A673 (cell line): ENCODE data around the gene PJVK. TPM values are rescaled to one million over a fixed set of nuclear protein-coding genes. Genes with fewer than 3 reads are reported as not detected.

Experiments
- BruUV-seq: library from RNA; stranded (reverse); fragments of 400-500 nt; replicated peaks from 2 replicates; lab custom pipeline; 2021; lab: Mats Ljungman, UMichigan
- CTCF ChIA-PET: fragments of 300-600 bp; sonication (Branson Sonifier 250); formaldehyde crosslinking; loops from one replicate; lab custom pipeline; 2022; ENCODE audit warnings: antibody characterized with exemption; lab: Charles Lee
- POLR2A ChIA-PET: fragments of 300-600 bp; sonication (Branson Sonifier 250); formaldehyde crosslinking; loops from one replicate; lab custom pipeline; 2022; ENCODE audit warnings: antibody characterized with exemption; ENCODE audit not compliant: low non-redundant PET; lab: Charles Lee
- DNase-seq: peaks from one replicate; pipeline ENCODE4 v3.0.0-alpha.2; 2015; ENCODE audit warnings: low spot score
- H3K27ac ChIP-seq: fragments of 200-600 bp; sonication (generic); 2 replicates; pipeline ENCODE4 v1.5.1; 2016; ENCODE audit warnings: mixed run types, low read depth, mild to moderate bottlenecking, mixed read lengths, antibody characterized with exemption, low read length; ENCODE audit not compliant: poor library complexity, severe bottlenecking
- H3K27me3 ChIP-seq: fragments of 200-600 bp; sonication (generic); replicated peaks from 2 replicates; pipeline ENCODE4 v1.6.1; 2017; ENCODE audit warnings: mixed run types, low read depth, mild to moderate bottlenecking, mixed read lengths, antibody characterized with exemption, low read length; ENCODE audit not compliant: insufficient read depth, poor library complexity
- H3K36me3 ChIP-seq: fragments of 200-600 bp; sonication (generic); 2 replicates; pipeline ENCODE4 v1.6.1; 2016; ENCODE audit warnings: mixed run types, mild to moderate bottlenecking, mixed read lengths, antibody characterized with exemption, low read length; ENCODE audit not compliant: insufficient read depth, poor library complexity, severe bottlenecking
- H3K4me1 ChIP-seq: fragments of 200-600 bp; sonication (generic); 2 replicates; pipeline ENCODE4 v1.6.1; 2017; ENCODE audit warnings: mixed run types, mild to moderate bottlenecking, mixed read lengths, antibody characterized with exemption, low read length; ENCODE audit not compliant: insufficient read depth, poor library complexity, severe bottlenecking
- H3K4me3 ChIP-seq: fragments of 200-600 bp; sonication (generic); 2 replicates; pipeline ENCODE4 v1.5.1; 2016; ENCODE audit warnings: low read depth, mixed run types, mild to moderate bottlenecking, mixed read lengths, low read length; ENCODE audit not compliant: poor library complexity, severe bottlenecking
- H3K9me3 ChIP-seq: fragments of 200-600 bp; sonication (generic); 2 replicates; pipeline ENCODE4 v1.6.1; 2016; ENCODE audit warnings: mixed run types, low read depth, mild to moderate bottlenecking, mixed read lengths, antibody characterized with exemption, low read length; ENCODE audit not compliant: poor library complexity, severe bottlenecking
- EZH2 ChIP-seq: fragments of 200-600 bp; sonication (generic); IDR thresholded peaks from 2 replicates; pipeline ENCODE4 v1.6.1; 2017; ENCODE audit warnings: borderline replicate concordance, low read depth, mild to moderate bottlenecking, mixed read lengths, antibody characterized with exemption, low read length; ENCODE audit not compliant: poor library complexity, severe bottlenecking
- intact Hi-C: fragments of 100-400 bp; cut with micrococcal nuclease; formaldehyde crosslinking; loops from one replicate; pipeline ENCODE4 v1.10.0; 2022; ENCODE audit not compliant: unreplicated experiment
- total RNA-seq: library from RNA; stranded (reverse); gene quantifications from 2 replicates; pipeline ENCODE4 v1.2.3, GENCODE V29; 2021
- TF ChIP-seq, protein P1 (sequence below): fragments of 300-800, 200-600 bp; sonication (generic); conservative IDR thresholded peaks from 2 replicates; pipeline ENCODE4 v1.5.1; 2017; ENCODE audit warnings: low read depth, mild to moderate bottlenecking, antibody characterized with exemption, low read length, moderate library complexity, mixed read lengths

PJVK gene
- total RNA-seq, 1 experiment from 2014 or later, result 1.9 TPM

DNA sequence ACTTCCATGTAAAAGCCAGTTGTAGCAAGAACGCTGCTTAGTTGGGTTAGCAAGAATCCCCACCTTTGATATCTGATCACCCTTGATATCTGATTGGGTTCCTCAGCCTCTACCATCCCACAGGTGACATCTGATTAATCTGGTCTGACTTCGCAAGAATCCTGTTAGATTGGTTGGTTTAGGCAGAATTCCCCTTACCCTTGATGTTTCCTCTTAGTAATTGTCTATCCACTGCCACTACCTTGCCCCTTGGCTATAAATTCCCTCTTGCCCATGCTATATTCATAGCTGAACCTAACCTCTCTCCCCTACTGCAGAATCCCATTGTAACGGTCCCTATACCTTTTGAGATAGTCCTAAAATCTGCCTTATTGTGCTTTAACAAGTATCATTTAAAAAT is 33.3 kb upstream of the PJVK start:
- ChIA-PET POLR2A (no interaction called here), CTCF (no interaction called here)
- Histone ChIP-seq H3K9me3 (no peaks in the 10 kb centered on the region), H3K36me3 (no peaks in the 10 kb centered on the region), H3K4me3 (no peak overlapping the region), H3K27ac (no peak overlapping the region), H3K27me3 (no peaks in the 10 kb centered on the region), H3K4me1 (peaks cover 22% of the 10 kb centered on the region)
- intact Hi-C loops, result loop anchor here (10.0 kb wide), 1 partner anchor 223 kb away; the partner anchor contains the start of gene OSBPL6
- TF ChIP-seq EZH2, result no peak
- TF ChIP-seq, protein P1, sequence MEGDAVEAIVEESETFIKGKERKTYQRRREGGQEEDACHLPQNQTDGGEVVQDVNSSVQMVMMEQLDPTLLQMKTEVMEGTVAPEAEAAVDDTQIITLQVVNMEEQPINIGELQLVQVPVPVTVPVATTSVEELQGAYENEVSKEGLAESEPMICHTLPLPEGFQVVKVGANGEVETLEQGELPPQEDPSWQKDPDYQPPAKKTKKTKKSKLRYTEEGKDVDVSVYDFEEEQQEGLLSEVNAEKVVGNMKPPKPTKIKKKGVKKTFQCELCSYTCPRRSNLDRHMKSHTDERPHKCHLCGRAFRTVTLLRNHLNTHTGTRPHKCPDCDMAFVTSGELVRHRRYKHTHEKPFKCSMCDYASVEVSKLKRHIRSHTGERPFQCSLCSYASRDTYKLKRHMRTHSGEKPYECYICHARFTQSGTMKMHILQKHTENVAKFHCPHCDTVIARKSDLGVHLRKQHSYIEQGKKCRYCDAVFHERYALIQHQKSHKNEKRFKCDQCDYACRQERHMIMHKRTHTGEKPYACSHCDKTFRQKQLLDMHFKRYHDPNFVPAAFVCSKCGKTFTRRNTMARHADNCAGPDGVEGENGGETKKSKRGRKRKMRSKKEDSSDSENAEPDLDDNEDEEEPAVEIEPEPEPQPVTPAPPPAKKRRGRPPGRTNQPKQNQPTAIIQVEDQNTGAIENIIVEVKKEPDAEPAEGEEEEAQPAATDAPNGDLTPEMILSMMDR, result no peak
- DNase-seq, result no peak
- no TSS peak for BruUV-seq

DNA sequence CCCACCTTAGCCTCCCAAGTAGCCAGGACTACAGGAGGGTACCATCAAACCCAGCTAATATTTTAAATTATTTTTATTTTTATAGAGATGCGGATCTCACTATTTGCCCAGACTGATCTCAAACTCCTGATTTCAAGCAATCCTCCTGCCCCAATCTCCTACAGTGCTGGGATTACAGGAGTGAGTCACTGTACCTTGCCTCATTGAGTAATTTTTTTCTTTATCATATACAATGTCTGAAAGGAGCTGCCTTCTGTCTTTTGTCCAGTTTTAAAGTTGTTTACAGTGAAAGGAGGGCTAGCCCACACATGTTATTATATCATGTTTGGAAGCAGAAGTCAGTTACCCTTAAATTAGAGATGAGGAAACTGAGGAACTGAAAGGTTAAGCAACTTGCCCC is 32.8 kb upstream of the PJVK start:
- BruUV-seq, result no TSS peak
- intact Hi-C loops, result loop anchor here (10.0 kb wide), 1 partner anchor 224 kb away; the partner anchor contains the start of gene OSBPL6
- CTCF ChIA-PET, result no interaction called here
- DNase-seq, result no peak
- peaks cover 22% of the 10 kb centered on the region for H3K4me1 ChIP-seq
- H3K4me3 ChIP-seq, result no peak overlapping the region
- H3K27ac ChIP-seq, result no peak overlapping the region
- TF ChIP-seq, protein P1, result no peak
- TF ChIP-seq EZH2, result no peak
- H3K36me3 ChIP-seq, result no peaks in the 10 kb centered on the region
- no peaks in the 10 kb centered on the region for H3K9me3 ChIP-seq
- POLR2A ChIA-PET, result no interaction called here
- H3K27me3 ChIP-seq, result no peaks in the 10 kb centered on the region

DNA sequence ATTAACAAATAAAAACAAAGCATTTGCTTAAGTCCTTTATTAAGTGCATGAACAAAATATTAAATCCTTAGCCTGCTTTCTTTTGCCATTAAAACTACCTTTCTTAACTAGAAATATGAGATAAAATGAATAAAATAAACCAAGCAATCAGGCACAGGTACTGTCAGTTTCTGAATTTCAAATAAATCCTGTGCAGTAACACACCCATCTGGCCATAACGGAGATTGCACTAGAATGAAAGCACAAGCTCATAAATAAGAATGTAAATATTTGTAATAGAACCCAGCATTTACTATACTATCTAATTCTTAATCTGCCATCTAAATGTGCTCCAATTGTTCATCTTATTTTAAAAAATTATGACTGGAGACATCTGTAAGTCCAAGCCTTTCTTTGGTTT is 32.1 kb upstream of the PJVK start:
- no peaks in the 10 kb centered on the region for H3K9me3 ChIP-seq
- no peaks in the 10 kb centered on the region for H3K27me3 ChIP-seq
- TF ChIP-seq, protein P1, result peak; percentile 43
- TF ChIP-seq EZH2, result no peak
- no peaks in the 10 kb centered on the region for H3K36me3 ChIP-seq
- ChIA-PET CTCF (no interaction called here), POLR2A (interaction anchor here (0.6 kb wide), 1 partner anchor 109 kb away, joined by 16 read pairs; no protein-coding TSS in a partner anchor)
- intact Hi-C loops, result loop anchor here (10.0 kb wide), 1 partner anchor 224 kb away; the partner anchor contains the start of gene OSBPL6
- no peak overlapping the region for H3K4me3 ChIP-seq
- H3K27ac ChIP-seq, result no peak overlapping the region
- peaks cover 22% of the 10 kb centered on the region for H3K4me1 ChIP-seq
- peak; percentile 25 for DNase-seq
- BruUV-seq, result no TSS peak
